Colonic mucosa (tissue), 4 donors: Measurements from ENCODE around the gene CROCC2. TPM values are rescaled to one million over a fixed set of nuclear protein-coding genes. Genes with fewer than 3 reads are reported as not detected.
A peak's percentile ranks its signal among the peaks of the same experiment; 100 is the strongest.

Source experiments
- DNase-seq: peaks from one replicate; pipeline ENCODE4 v3.0.0-alpha.2; 2020
- H3K27ac ChIP-seq: fragments of 200-600 bp; one replicate; pipeline ENCODE4 v1.8.0; 2021
- H3K27me3 ChIP-seq: fragments of 200-600 bp; one replicate; pipeline ENCODE4 v1.8.0; 2021
- H3K36me3 ChIP-seq: fragments of 200-600 bp; one replicate; pipeline ENCODE4 v1.8.0; 2021
- H3K4me1 ChIP-seq: fragments of 200-600 bp; one replicate; pipeline ENCODE4 v1.8.0; 2021; ENCODE audit warnings: mild to moderate bottlenecking
- H3K4me3 ChIP-seq: fragments of 200-600 bp; one replicate; pipeline ENCODE4 v1.8.0; 2021
- H3K9ac ChIP-seq, 2 donors: one replicate each; pipeline ENCODE4 v1.7.0; 2013; ENCODE audit warnings: control low read depth in 2 of 2, low read depth in 2 of 2, low read length in 2 of 2
- H3K9me3 ChIP-seq: fragments of 200-600 bp; one replicate; pipeline ENCODE4 v1.8.0; 2021
- CTCF ChIP-seq: fragments of 200-600 bp; IDR thresholded peaks from one replicate; pipeline ENCODE4 v1.8.0; 2022; ENCODE audit warnings: antibody characterized with exemption, mild to moderate bottlenecking
- intact Hi-C: fragments of 100-400 bp; cut with DNase I; formaldehyde crosslinking; loops from one replicate; pipeline ENCODE4 v1.14.1; 2022
- total RNA-seq, 2 donors: library from RNA; stranded (reverse); fragmentation: NEBNext Ultra II Directional in 1 of 2; extraction: Animal tissue kit (Norgen Biotek cat#: 25700) in 1 of 2; gene quantifications; one replicate each; pipeline ENCODE4 v1.2.1, GENCODE V29; 2021
- donor health status: healthy.
- donor health status: DM: no; HTN: no; CAD: no.
- donor health status: DM: no; HTN: no; CAD: no.

CROCC2 gene
- total RNA-seq, 2 donors from 2014 or later, result 0.05 TPM; not detected in 1

- intact Hi-C loops, result no loop called here
- no peak for DNase-seq
- H3K27ac ChIP-seq, result no peak overlapping the region
- H3K4me1 ChIP-seq, result peaks cover 12% of the 10 kb centered on the region
- no peak overlapping the region for H3K9ac ChIP-seq
- peak; percentile 40 for TF ChIP-seq CTCF
- no peaks in the 10 kb centered on the region for H3K36me3 ChIP-seq
- no peak overlapping the region for H3K4me3 ChIP-seq
- no peaks in the 10 kb centered on the region for H3K9me3 ChIP-seq
- no peaks in the 10 kb centered on the region for H3K27me3 ChIP-seq
Observed at GRCh38 chr2:240983361-240983995, 77.3 kb downstream of the CROCC2 start.

GRCh38 chr2:240983996-240984498, 77.9 kb downstream of the CROCC2 start:
- intact Hi-C loops, result no loop called here
- peaks cover 12% of the 10 kb centered on the region for H3K4me1 ChIP-seq
- no peaks in the 10 kb centered on the region for H3K27me3 ChIP-seq
- no peaks in the 10 kb centered on the region for H3K9me3 ChIP-seq
- no peak overlapping the region for H3K4me3 ChIP-seq
- H3K9ac ChIP-seq, result no peak overlapping the region
- no peak overlapping the region for H3K27ac ChIP-seq
- no peak for DNase-seq
- no peaks in the 10 kb centered on the region for H3K36me3 ChIP-seq
- TF ChIP-seq CTCF, result no peak

GRCh38 chr2:240985881-240986786, 80.0 kb downstream of the CROCC2 start:
- H3K4me3 ChIP-seq, result no peak overlapping the region
- no peak for TF ChIP-seq CTCF
- H3K36me3 ChIP-seq, result no peaks in the 10 kb centered on the region
- no peaks in the 10 kb centered on the region for H3K27me3 ChIP-seq
- no peak for DNase-seq
- no peak overlapping the region for H3K9ac ChIP-seq
- intact Hi-C loops, result no loop called here
- H3K9me3 ChIP-seq, result no peaks in the 10 kb centered on the region
- H3K27ac ChIP-seq, result no peak overlapping the region
- H3K4me1 ChIP-seq, result peaks cover 12% of the 10 kb centered on the region

- Histone ChIP-seq H3K4me1 (peaks cover 13% of the 10 kb centered on the region), H3K9ac (peak overlapping the region in 1 of 2 donors; percentile 28), H3K9me3 (no peaks in the 10 kb centered on the region), H3K36me3 (no peaks in the 10 kb centered on the region), H3K27ac (no peak overlapping the region), H3K4me3 (no peak overlapping the region), H3K27me3 (no peaks in the 10 kb centered on the region)
- no peak for TF ChIP-seq CTCF
- DNase-seq, result no peak
- intact Hi-C loops, result no loop called here
Observed at GRCh38 chr2:240986787-240987411, 80.8 kb downstream of the CROCC2 start.

GRCh38 chr2:240987588-240987987, 81.5 kb downstream of the CROCC2 start:
- H3K4me3 ChIP-seq, result no peak overlapping the region
- no peak overlapping the region for H3K9ac ChIP-seq
- no peaks in the 10 kb centered on the region for H3K27me3 ChIP-seq
- H3K4me1 ChIP-seq, result peaks cover 17% of the 10 kb centered on the region
- no peak for TF ChIP-seq CTCF
- H3K9me3 ChIP-seq, result no peaks in the 10 kb centered on the region
- DNase-seq, result no peak
- no peaks in the 10 kb centered on the region for H3K36me3 ChIP-seq
- H3K27ac ChIP-seq, result no peak overlapping the region
- intact Hi-C loops, result no loop called here
